DMS79 (cell line): ENCODE data around the gene PAX1.

Experiments used
- DNase-seq: peaks from one replicate; lab custom pipeline; 2025; lab: John Stamatoyannopoulos, UW

Gene PAX1

DNA sequence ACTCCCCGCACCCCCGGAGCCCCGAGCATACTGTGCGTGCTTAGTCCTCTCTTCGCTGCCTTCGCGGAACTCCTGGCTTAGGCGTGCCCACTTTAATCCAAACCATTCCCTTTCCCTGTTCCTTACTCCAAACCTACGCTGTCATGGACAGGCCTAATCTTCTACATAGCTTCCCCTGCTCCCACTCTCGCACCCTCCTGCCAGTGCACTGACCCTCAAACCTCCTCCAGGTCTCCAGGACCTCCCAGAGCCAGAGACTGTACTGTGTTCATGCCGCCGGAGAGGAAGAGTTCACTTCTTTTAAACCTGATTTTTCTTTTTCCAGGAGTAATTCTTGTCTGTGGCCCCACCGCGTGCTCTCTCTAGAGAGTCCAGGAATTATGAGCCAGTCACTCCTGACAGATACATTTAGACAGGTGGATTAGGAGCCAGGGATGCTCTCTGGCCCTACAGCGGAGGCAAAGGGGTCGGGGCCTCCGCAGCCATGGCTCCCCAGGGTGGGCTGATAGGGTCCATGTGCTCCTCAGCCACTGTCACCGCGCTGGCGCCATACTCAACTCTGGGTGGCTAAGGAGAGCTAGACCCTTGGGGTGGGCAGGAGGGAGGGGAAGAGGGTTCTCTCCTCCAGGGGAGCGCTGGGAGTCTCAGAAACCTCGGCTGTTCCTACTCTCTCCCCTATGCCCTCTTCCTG lies 1.6 kb upstream of the PAX1 start:
- no peak for DNase-seq

DNA sequence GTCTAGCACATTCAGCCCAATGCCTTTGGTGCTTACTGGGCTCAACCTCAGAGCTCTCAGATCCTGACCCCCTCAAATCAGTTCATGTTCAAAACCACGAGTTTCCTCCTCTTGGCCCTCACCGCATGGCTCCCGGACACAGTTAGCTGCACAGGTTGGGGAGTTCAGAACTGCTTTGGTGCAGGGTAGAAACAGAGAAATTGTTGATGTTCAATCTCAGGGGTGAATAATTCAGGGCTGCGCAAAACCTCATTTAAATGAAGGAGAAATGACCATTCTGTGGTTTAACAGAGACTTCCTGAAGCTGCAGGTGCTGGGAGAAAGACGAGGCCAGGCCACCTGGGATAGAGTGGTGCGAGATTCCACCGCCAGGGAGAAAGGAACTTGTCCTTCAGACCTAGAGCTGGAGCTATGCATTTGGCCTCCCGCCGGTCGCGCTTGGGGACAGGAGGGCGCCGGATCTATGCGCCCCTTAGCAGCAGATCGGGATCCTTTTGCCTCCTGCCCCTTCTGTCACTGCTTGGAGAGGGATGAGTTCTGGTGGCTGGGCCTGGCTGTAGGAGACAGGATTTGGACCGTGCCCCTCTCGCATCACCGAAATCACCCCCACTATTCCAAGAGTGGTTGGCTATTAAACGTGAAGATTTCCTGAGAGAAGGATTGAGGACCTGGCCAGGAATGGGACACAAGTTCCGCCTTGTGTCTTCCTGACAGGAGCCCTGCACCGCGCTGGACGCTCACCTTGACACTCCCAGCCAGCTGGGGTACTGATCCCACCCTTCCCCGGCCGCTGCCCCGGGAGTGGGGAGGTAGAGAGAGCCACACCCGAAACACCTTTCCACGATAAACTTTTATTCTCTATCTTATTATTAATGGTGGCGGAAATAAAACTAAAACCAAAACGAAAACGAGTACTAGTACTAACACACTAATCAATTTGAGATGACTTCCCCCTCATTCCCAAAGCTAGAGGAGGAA lies 767 bp upstream of the PAX1 start:
- no peak for DNase-seq

DNA sequence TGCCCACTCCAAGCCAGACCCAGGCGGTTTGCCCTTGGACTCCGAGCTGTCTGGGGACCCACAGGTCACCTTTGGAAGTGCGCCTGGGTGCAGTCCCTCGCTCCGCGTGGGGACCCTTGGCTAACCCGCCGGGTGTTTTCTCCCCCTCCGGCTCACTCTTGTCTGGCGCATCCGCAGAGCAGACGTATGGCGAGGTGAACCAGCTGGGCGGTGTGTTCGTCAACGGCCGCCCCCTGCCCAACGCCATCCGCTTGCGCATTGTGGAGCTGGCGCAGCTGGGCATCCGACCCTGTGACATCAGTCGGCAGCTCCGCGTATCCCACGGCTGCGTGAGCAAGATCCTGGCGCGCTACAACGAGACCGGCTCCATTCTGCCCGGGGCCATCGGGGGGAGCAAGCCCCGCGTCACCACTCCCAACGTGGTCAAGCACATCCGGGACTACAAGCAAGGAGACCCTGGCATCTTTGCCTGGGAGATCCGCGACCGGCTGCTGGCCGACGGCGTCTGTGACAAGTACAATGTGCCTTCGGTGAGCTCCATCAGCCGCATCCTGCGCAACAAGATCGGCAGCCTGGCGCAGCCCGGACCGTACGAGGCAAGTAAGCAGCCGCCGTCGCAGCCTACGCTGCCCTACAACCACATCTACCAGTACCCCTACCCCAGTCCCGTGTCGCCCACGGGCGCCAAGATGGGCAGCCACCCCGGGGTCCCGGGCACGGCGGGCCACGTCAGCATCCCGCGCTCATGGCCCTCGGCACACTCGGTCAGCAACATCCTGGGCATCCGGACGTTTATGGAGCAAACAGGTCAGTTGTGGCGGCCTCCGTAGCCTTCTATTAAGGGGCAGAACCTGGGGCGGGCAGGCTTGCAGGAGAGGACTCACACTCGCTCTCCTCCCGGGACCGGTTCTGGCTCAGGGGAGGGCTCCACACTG lies 1.1 kb downstream of the PAX1 start:
- no peak for DNase-seq

DNA sequence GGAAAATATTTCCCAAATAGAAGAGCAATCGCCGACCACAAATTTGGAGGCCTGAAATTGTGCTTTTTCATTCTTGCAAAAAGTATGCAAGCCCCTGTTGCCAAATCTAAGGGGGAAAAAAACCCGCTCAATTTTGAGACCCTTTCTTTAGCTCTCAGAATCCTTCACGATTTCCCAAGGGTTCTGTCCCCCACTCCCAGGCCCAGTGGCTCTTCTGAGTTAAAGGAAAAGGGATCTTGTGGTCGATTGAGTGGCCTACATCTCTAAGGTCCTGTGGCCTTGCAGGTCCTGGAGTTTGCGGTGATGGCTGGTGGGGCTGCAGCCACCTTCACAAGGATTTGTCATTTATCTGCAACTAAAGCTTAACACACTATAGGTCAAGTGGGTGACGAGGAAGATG lies 1.8 kb downstream of the PAX1 start:
- no peak for DNase-seq

DNA sequence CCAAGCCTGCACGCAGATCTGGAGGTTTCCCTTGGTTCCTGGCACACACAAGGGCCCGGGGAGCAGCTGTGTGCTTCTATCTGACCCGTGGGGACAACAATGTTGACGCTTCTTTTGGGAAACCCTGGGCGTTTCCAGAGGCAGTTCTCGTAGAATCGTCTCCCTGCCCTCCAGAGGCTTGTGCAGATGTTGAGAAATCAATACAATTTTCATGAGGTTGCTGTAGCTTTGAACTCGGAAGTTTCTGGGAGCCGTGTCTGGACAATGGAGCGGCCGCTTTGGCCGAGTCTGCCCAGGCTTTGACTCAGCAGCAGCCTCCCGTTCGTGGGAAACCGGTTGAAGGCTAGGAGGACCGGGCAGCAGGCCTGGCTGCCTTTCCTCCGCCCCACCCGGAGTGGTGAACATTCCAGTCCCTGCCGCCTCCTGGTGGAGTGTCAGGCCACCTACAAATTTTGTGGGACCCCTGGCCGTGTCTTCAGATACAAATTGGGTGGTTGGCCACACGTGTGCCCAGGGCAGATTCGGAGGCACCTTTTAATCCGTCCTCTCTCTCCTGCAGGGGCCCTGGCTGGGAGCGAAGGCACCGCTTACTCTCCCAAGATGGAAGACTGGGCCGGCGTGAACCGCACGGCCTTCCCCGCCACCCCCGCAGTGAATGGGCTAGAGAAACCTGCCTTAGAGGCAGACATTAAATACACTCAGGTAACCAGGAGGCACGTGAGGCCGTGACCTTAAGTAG lies 2.7 kb downstream of the PAX1 start:
- no peak for DNase-seq

DNA sequence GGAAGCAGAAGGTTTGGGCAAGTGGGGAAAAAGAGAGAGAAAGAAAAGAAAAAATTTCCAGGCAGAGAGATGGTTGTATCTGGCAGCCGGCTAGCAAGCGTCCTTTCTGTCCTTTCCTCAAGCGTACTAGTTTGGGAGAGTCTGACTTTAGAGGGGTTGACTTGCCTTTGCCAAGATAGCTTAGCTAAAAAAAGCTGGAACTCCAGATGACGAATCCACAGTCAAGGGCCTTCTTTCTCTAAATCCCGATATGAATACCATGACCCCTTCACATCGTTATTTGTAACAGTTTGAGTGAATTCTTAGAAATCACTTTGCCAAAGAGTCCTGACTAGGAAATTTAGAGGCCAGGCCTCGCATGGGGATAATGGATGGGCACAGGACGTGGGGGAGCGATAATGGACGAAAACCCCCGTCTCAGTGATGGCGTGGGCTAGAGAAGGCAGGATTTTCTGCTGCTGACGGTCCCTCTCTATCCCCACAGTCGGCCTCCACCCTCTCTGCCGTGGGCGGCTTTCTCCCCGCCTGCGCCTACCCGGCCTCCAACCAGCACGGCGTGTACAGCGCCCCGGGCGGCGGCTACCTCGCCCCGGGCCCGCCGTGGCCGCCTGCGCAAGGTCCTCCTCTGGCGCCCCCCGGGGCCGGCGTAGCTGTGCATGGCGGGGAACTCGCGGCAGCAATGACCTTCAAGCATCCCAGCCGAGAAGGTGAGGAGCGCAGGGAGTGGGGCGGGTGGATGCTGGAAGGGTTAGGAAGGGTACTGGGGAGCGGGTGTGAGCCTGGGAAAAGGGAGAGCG lies 3.5 kb downstream of the PAX1 start:
- no peak for DNase-seq

DNA sequence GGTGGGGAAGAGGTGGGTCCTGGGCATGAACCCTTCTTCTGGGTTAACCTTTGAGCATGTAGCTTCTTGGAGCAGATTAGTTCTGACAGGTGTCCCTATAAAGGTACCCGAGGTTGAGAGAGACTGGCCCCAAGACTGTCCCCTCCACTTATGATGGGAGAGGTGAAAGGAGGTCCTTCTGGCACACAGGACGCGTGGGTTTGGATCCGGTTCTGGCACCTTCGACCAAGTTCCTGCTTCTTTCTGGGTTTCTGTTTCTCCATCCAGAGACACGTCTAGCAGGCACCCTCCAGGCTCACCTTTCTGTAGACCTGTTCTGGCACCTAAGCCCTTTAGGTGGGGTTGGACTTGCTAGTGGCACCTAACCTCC lies 4.1 kb downstream of the PAX1 start:
- no peak for DNase-seq

DNA sequence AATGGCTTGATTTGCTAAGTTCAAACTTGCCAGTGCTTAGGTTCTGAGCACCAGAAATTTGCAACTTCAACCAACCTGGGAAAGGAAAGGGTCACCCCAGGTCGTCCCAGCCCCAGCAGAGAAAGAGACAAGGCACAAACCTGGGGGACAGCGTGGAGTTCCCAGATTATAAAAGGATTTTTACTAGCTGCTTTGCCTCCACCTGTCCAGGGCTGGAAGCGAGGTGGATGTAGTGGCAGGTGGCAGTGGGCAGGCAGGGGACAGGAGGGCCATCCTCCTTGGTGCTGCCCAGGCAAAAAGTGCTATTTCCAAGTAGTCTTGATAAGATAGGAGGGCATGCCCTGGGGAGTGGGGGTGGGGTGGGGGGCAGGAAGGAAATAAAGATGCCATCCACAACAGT lies 4.9 kb downstream of the PAX1 start:
- DNase-seq = no peak

DNA sequence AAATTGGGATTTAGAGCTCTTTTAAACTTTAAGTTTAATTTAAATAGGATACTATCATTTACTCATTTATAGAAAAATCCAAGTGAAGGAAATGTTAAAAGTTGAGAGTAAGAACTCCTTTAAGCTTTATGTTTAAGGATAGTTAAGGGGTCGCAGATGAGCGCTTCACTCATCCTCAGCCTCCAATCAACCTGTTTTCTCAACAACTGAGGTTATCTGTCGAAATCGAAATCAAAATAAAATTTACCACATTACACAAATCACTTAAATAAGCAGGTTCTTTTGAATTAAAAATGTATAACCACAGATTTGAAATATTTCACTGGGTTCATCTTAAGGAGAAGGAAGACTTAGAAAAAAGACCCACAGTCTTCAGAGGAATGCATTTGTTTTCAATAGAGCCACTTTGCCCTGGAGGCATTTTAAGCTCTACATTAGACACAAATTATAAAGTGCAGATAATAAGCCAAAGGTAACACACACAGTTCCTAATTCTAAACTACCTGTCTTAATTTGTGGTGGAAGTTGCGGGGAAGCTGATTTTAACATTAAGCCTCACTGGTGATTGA lies 5.5 kb downstream of the PAX1 start:
- no peak for DNase-seq

DNA sequence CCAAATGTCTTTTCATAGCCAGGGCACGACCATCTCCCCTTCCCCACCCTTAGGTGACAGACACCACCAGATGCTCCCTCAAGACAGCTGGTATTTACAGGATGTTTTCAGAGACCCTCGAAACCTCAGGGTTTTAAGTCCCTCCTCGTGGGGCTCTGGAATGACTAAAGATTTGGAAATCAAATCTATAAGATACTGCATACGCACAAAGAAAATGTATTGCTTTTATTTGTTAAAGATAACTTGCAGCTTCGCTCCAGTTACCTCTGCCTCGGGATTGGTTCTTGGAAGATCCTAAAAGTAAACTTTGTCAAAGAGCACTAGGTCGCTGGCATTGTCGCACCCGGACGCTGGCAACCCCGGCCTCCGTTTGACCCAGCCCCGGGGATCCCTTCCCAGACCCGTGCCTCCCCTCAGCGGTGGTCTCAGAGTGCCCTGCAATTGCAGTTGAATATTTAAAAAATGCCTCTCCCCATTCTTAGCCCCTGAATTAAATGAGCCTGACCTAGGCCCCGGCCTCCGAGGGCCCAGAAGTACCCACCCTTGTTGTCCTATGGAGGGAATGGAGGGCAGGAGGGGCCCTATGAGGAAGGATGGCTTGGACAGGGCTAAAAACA lies 7.1 kb downstream of the PAX1 start:
- no peak for DNase-seq

DNA sequence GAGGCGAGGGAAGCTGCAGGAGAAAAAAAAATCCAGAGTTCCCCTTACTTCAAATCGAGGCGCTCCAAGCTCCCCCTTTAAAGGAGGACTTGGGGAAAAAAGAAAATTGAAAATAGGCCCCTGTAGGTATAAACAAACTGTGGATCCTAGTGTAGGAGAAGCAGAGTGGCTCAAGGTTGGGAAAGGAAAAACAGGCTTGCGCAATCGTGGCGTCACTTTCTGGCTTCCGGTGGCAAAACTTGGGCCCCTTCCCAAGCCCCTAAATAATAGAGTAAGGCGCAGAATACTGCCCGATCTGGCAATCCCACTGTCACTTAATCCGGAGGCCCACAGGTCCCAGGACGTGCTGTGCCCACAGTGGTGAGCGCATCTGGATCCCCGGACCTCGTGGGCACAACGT lies 8.0 kb downstream of the PAX1 start:
- no peak for DNase-seq

DNA sequence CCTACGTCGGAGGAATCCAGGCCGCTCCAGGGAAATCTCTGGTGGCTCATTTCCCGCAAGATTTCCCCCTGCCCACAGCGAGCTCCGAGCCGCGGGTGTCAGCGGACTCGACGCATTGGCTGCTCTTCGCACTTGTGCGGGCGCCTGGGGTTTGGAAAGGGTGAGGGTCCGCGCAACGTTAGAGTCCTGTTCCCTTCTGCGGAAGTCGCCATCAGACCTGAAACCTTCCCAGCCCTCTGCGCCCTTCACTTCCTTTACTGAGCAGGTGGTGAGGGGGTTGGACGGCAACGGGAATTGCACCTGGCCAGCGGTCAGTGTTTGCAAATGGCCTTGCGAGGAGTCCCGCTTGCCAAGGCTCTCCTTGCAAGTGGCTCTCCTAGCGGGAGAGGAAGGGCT lies 8.4 kb downstream of the PAX1 start:
- DNase-seq = no peak

DNA sequence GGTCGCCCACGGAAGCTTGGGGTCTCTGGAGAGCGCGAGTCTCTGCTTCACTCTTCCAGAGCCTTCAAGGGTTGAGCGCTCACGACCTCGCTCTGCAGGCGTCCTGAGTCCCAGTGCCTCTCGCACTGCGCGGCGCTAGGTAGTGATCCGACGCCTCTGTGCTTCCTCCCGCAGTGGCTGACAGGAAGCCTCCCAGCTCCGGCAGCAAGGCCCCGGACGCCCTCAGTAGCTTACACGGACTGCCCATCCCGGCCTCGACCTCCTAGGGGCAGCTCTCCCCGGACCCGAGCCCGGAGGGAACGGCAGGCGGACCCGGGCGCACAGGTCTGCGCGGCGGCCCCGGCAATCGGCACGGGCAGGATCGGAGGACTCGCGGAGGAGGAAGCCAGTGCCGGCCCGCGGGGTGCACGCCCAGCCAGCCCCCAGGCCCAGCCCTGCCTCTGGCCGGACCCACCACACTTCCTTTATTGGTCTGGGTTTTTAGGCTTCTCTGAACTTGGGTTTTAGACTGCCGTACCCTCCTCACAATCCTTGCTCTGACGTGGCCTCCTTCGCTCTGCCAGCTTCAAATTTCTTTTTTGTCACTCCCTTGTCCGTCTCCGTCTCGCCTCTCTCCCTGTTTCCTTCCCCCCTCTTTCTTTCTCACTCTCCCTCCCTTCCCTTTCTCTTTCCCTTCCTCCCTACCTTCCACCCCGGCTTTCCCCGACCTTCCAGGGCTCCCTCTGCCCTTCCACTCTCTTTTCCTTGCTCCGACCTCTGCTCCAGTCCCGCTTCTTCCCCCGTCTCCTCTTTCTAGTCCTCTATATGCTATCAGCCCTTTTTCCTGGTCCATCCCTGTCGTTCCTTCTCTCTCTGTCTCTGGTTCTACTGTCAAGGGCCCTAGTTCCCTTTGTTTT lies 9.1 kb downstream of the PAX1 start:
- no peak for DNase-seq

DNA sequence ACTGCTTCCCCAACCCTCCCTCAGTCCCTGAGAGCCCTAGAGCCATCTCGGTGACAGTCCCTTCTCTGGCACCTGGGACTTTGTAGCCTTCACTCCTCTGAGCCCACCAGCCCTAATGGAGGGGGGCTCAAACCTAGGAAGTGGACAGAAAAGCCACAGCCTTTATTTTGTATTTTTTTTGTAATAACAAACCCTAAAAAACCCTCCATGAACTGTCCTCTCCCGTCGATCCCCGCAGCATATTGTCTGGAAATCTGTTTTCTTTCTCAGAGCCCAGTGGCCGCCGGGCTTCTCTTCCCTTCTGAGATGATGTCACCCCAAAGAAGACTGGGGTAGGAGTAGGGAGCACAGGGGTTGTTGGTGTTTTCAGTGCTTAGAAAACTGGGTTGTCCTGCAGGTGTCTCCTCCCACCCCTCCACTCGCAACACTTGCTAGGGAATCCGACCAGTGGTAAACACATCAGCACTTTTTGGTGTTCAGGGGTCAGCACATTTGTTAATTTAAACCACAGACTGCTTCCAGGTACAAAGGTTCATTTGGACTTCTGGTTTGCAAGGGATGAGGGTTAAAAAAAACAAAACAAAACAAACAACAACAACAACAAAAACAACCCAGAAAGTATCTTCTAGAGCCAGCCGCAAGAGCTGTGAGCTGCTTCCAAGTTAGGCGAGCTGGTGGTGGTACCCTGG lies 9.9 kb downstream of the PAX1 start:
- no peak for DNase-seq

DNA sequence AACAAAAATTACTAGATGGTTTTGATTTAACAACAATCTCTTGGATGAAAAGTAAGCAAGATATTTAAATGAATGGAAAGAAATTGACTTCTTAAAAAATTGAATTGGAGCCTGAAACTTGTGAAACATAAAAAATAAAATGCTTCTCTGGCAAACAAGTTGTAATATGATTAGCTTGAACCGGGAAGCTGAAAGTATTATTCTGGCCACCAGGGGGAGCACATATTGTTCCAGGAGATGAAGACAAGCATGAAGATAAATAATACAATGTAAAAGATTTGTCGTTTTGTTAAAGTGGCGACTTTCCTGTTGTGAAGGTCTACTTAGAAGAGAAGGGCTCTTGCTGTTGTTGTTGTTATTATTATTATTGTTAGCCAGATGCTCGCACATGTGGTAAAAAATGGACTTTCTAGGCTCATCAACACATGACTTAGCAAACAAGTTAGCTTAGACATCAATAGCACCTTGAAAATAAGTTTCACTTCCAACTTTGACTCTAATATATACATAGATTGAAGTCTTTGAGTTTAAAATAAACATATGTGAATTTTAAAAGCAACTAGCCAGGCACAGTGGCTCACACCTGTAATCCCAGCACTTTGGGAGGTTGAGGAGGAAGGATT lies 14.2 kb downstream of the PAX1 start:
- no peak for DNase-seq

DNA sequence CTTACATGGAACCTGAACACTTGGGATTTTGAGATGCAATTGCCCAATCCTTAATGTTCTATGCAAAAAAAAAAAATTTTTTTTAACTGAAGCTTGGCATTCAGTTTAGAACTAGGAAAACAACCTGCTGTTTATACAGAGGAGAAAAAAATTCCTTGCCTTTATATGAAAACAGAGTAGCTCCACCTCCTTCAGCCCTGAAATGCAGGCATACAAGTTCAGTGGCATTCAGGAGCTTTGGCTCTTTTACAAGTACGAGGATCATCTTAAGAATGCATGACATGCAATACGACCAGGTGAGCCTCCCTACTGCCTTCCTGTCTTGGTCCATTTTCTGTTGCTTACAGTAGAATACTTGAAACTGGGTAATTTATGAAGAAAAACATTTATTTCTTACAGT lies 20.4 kb downstream of the PAX1 start:
- no peak for DNase-seq

DNA sequence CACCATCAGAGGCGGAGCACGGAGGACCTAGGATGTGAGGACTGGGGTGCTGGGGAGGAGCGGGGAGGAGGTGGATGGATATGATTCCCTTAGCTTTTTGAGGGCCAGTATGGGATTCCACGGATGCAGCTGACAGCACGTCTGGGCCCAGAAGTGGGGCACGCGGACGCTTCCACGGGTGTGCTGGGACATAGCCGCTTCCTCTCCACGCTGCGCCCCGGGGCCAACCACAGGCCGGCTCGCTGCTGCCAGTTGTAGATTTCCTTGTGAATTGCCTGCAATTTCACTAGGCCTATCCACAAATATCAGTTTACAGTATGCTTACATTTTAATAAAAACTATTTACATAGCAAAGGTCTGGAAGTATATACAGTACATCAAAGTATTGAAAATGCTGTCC lies 23.9 kb downstream of the PAX1 start:
- DNase-seq = no peak

DNA sequence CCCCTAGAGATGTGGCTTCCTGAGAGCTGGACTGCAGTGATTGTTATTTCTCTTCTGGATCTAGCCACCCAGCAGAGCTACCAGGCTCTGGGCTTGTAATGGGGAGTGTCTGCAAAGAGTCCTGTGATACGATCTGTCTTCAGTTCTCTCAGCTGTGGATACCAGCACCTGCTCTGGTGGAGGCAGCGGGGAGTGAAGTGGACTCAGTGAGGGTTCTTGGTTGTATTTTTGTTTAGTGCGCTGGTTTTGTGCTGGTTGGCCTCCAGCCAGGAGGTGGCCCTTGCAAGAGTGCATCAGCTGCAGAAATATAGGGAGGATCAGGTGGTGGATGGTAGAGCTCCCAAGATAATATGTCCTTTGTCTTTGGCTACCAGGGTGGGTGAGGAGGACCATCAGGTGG lies 33.7 kb downstream of the PAX1 start:
- no peak for DNase-seq
